Sigmoid colon (tissue), 7 donors: ENCODE data around the gene SYNE2. TPM values are rescaled to one million over a fixed set of nuclear protein-coding genes. Genes with fewer than 3 reads are reported as not detected.

ENCODE experiments used
- DNase-seq: peaks from one replicate; pipeline ENCODE4 v3.0.0-alpha.2; 2019
- H3K27ac ChIP-seq, 4 donors: fragments of 200-600 bp; sonication (generic); one replicate each; pipeline ENCODE4 v1.5.1; 2016 to 2019; ENCODE audit warnings: mild to moderate bottlenecking in 1 of 4
- H3K27me3 ChIP-seq, 3 donors: fragments of 200-600 bp; sonication (generic); one replicate each; pipeline ENCODE4 v1.5.1; 2019; ENCODE audit warnings: mild to moderate bottlenecking in 1 of 3
- H3K36me3 ChIP-seq, 4 donors: fragments of 200-600 bp; sonication (generic); one replicate each; pipeline ENCODE4 v1.5.1; 2016 to 2019
- H3K4me1 ChIP-seq, 4 donors: fragments of 200-600 bp; sonication (generic); one replicate each; pipeline ENCODE4 v1.5.1; 2017 to 2019
- H3K4me3 ChIP-seq, 4 donors: fragments of 200-600 bp; sonication (generic); one replicate each; pipeline ENCODE4 v1.5.1; 2017 to 2019; ENCODE audit warnings: mild to moderate bottlenecking in 2 of 4, moderate library complexity in 1 of 4
- H3K9me3 ChIP-seq, 4 donors: fragments of 200-600 bp in 3 of 4; sonication (generic) in 3 of 4; one replicate each; pipeline versions ENCODE4 v1.5.1 to v1.6.1; 2013 to 2019
- CTCF ChIP-seq, 4 experiments: fragments of 450-650 bp in 3 of 4; fragments of 200-600 bp in 1 of 4; IDR thresholded peaks; one replicate each; pipeline ENCODE4 v1.5.1; 2016 to 2019; ENCODE audit warnings: antibody characterized with exemption in 4 of 4, mild to moderate bottlenecking in 3 of 4, moderate library complexity in 2 of 4
- EP300 ChIP-seq, 4 donors: sonication (generic); formaldehyde crosslinking; IDR thresholded peaks; one replicate each; pipeline ENCODE4 v1.6.1; 2017; ENCODE audit warnings: antibody characterized with exemption in 4 of 4
- POLR2A ChIP-seq, 2 donors: fragments of 450-650 bp; IDR thresholded peaks; one replicate each; pipeline ENCODE4 v1.6.1; 2016; ENCODE audit warnings: antibody characterized with exemption in 2 of 2, mild to moderate bottlenecking in 2 of 2, moderate library complexity in 2 of 2
- POLR2AphosphoS5 ChIP-seq, 4 donors: sonication (generic); formaldehyde crosslinking; IDR thresholded peaks; one replicate each; pipeline ENCODE4 v1.6.1; 2017; ENCODE audit warnings: antibody characterized with exemption in 4 of 4
- WGBS, 2 donors: extraction: QIAGEN DNeasy Blood & Tissue Kit; methylation state at CpG; one replicate each; pipeline ENCODE4 v1.1.7; 2013; 5-methylcytosine and 5-hydroxymethylcytosine counted together
- intact Hi-C: fragments of 100-400 bp; cut with DNase I; formaldehyde crosslinking; loops from one replicate; pipeline ENCODE4 v1.15.1; 2023
- polyA plus RNA-seq, 3 donors: library from polyadenylated mRNA; stranded (reverse); fragments of 200-250 nt; gene quantifications; one replicate each; pipeline ENCODE4 v1.2.3, GENCODE V29; 2013
- total RNA-seq, 4 donors: library from RNA; depleted of rRNA; stranded (reverse); fragments of >200 nt; gene quantifications; one replicate each; pipeline ENCODE4 v1.1.0, GENCODE V29; 2016
- donor health status: healthy with polysubstance abuse.
- donor health status: Bipolar disorder and iron deficiency.
- donor health status: healthy.

SYNE2 gene
- total and polyA plus RNA-seq, 7 donors, result 25.8 to 70.6 (median 54.6) TPM

DNA sequence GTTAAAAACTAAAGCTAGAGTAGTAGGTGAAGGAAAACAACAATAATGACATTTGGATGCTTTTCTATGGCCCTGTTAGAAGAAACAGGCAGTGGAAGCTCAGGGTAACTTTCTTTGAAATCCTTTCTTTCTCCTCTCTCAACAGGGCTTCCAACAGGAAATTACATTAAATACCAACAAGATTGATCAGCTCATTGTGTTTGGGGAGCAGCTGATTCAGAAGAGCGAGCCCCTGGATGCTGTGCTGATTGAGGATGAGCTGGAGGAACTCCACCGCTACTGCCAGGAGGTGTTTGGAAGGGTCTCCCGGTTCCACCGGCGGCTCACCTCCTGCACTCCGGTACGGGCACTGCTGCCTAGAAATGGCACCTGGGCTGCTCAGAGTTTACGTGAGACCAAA, 359.9 kb downstream of the SYNE2 start:
- intact Hi-C loops, result no loop called here
- peaks cover 0 to 13% (median 0%) of the 10 kb centered on the region in 4 donors for H3K4me1 ChIP-seq
- WGBS, 2 donors, result 98% methylated on average over 8 of the region's 8 CpGs
- peaks cover 0 to 73% (median 24%) of the 10 kb centered on the region in 4 donors for H3K36me3 ChIP-seq
- no peaks in the 10 kb centered on the region for H3K27me3 ChIP-seq
- no peak overlapping the region for H3K27ac ChIP-seq
- H3K9me3 ChIP-seq, result no peaks in the 10 kb centered on the region
- no peak for TF ChIP-seq POLR2A (IDR thresholded peaks at IDR 0.05)
- no peak for TF ChIP-seq POLR2AphosphoS5 (IDR thresholded peaks at IDR 0.05)
- no peak for TF ChIP-seq EP300 (IDR thresholded peaks at IDR 0.05)
- no peak for TF ChIP-seq CTCF (IDR thresholded peaks at IDR 0.05)
- H3K4me3 ChIP-seq, result no peak overlapping the region
- no peak for DNase-seq

DNA sequence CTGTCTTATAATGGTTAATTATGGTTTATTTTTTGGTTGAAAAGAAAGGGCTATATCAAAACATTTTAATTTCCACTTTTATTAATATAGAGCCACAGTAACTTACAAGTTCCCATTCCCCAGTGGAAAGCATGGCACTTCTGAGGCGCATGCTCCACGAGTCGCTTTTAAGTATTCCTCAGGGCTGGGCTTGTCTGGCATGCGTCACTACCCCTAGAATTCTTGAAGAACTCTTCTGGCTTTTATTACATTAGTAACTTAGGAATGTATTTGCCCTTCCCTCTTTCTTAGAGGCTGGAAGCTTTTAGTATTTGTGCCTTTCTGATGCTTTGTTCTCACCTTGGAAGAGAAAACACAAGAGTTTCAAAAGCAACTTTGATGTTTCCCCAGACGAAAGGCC, 360.3 kb downstream of the SYNE2 start:
- Histone ChIP-seq H3K27me3 (no peaks in the 10 kb centered on the region), H3K36me3 (peaks cover 0 to 73% (median 24%) of the 10 kb centered on the region in 4 donors), H3K27ac (no peak overlapping the region), H3K9me3 (no peaks in the 10 kb centered on the region), H3K4me3 (no peak overlapping the region), H3K4me1 (peaks cover 0 to 13% (median 0%) of the 10 kb centered on the region in 4 donors)
- intact Hi-C loops, result no loop called here
- TF ChIP-seq POLR2AphosphoS5 (IDR thresholded peaks at IDR 0.05) (no peak), EP300 (IDR thresholded peaks at IDR 0.05) (no peak), POLR2A (IDR thresholded peaks at IDR 0.05) (no peak), CTCF (IDR thresholded peaks at IDR 0.05) (no peak)
- 95 to 96% methylated on average over 5 of the region's 5 CpGs for WGBS, 2 donors
- no peak for DNase-seq

GRCh38 chr14:64213853-64214570, 361.2 kb downstream of the SYNE2 start:
- Histone ChIP-seq H3K9me3 (no peaks in the 10 kb centered on the region), H3K27ac (no peak overlapping the region), H3K4me1 (peaks cover 0 to 11% (median 0%) of the 10 kb centered on the region in 4 donors), H3K4me3 (no peak overlapping the region), H3K27me3 (no peaks in the 10 kb centered on the region), H3K36me3 (peaks cover 0 to 75% (median 25%) of the 10 kb centered on the region in 4 donors)
- intact Hi-C loops, result no loop called here
- TF ChIP-seq CTCF (IDR thresholded peaks at IDR 0.05), result no peak
- no peak for TF ChIP-seq POLR2A (IDR thresholded peaks at IDR 0.05)
- TF ChIP-seq EP300 (IDR thresholded peaks at IDR 0.05), result no peak
- no peak for TF ChIP-seq POLR2AphosphoS5 (IDR thresholded peaks at IDR 0.05)
- WGBS, 2 donors, result 96 to 97% methylated on average over 15 of the region's 15 CpGs
- no peak for DNase-seq

DNA sequence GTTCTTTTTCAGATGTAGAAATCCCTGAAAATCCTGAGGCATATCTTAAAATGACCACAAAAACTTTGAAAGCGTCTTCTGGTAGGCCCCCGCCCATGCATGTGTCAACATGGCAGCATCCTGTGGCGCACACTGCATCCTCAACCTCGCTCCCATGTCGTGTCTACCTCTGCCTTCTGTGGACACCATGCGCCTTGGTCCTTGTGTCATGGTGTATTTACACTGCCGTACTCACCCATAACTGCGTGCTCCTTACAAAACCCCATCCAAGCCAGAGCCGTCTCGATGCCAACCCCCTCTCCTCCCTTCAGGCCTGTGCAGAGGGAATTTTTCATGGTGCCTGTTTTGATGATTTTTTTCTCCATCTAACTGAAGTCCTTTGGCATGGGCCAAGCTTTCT, 362.5 kb downstream of the SYNE2 start:
- intact Hi-C loops, result no loop called here
- WGBS, 2 donors, result 97 to 98% methylated on average over 10 of the region's 10 CpGs
- peaks cover 0 to 77% (median 29%) of the 10 kb centered on the region in 4 donors for H3K36me3 ChIP-seq
- DNase-seq, result no peak
- TF ChIP-seq POLR2AphosphoS5 (IDR thresholded peaks at IDR 0.05) (no peak), EP300 (IDR thresholded peaks at IDR 0.05) (no peak)
- H3K4me3 ChIP-seq, result no peak overlapping the region
- H3K4me1 ChIP-seq, result peaks cover 0 to under 1% (median 0%) of the 10 kb centered on the region in 4 donors
- H3K9me3 ChIP-seq, result no peaks in the 10 kb centered on the region
- no peak overlapping the region for H3K27ac ChIP-seq
- no peaks in the 10 kb centered on the region for H3K27me3 ChIP-seq

DNA sequence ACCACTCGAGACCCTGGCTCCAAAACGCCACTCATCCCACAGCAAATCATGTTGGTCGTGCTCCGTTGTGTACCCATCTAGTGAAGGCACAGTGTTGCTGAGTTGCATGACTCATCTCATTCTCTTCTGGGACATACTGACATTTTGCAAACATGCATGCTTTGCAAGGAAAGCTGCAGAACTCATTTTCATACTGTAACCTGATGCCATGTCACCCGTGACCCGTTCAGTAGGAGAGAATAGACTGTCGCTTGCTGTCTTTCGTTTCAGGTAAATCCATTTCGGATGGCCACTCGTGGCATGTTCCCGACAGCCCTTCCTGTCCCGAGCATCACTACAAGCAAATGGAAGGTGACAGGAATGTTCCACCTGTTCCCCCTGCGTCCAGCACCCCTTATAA, 363.2 kb downstream of the SYNE2 start:
- Histone ChIP-seq H3K36me3 (peaks cover 0 to 83% (median 28%) of the 10 kb centered on the region in 4 donors), H3K9me3 (no peaks in the 10 kb centered on the region), H3K4me3 (no peak overlapping the region), H3K27me3 (no peaks in the 10 kb centered on the region), H3K27ac (no peak overlapping the region), H3K4me1 (peaks cover 0 to 2% (median 0%) of the 10 kb centered on the region in 4 donors)
- no peak for DNase-seq
- intact Hi-C loops, result no loop called here
- TF ChIP-seq EP300 (IDR thresholded peaks at IDR 0.05) (no peak), POLR2AphosphoS5 (IDR thresholded peaks at IDR 0.05) (no peak), CTCF (IDR thresholded peaks at IDR 0.05) (no peak), POLR2A (IDR thresholded peaks at IDR 0.05) (no peak)
- 97% methylated on average over 13 of the region's 13 CpGs for WGBS, 2 donors
